ENCODE measurements around the gene PML. TPM values are rescaled to one million over a fixed set of nuclear protein-coding genes. Genes with fewer than 3 reads are reported as not detected.

The PML gene
- total RNA-seq, 1 donor from 2014 or later, result 27.8 TPM

DNA sequence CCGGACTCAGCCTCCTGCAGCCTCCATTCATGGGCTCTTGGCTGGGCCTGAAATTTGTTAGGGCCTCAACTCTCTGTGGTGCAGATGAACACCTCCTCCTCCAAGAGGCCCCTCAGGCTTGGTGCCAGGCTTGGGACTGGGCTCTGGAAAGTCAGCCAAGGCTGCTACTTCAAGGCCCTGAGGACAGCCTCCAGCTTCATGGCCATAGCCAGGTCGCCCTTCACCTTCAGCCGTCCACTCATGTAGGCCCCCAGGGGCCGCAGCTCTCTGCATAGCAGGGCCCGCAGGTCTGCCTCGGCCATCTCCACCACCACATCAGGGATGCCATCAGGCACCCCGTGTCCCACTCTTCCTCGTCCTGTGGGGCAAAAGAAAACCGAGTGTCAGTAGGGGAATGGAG is 10.7 kb upstream of the PML start:
- Mint-ChIP-seq H3K9me3 (ENCODE audit: low read depth) (no peaks in the 10 kb centered on the region), H3K27ac (no peak overlapping the region), H3K4me3 (ENCODE audit: low read depth) (no peak overlapping the region), H3K27me3 (peaks cover 3% of the 10 kb centered on the region), H3K36me3 (ENCODE audit: insufficient read depth) (no peaks in the 10 kb centered on the region), H3K4me1 (ENCODE audit: low read depth) (peaks cover 1% of the 10 kb centered on the region)
- DNase-seq (ENCODE audit: low spot score, unreplicated experiment), result no peak
- TF ChIP-seq, protein P1, sequence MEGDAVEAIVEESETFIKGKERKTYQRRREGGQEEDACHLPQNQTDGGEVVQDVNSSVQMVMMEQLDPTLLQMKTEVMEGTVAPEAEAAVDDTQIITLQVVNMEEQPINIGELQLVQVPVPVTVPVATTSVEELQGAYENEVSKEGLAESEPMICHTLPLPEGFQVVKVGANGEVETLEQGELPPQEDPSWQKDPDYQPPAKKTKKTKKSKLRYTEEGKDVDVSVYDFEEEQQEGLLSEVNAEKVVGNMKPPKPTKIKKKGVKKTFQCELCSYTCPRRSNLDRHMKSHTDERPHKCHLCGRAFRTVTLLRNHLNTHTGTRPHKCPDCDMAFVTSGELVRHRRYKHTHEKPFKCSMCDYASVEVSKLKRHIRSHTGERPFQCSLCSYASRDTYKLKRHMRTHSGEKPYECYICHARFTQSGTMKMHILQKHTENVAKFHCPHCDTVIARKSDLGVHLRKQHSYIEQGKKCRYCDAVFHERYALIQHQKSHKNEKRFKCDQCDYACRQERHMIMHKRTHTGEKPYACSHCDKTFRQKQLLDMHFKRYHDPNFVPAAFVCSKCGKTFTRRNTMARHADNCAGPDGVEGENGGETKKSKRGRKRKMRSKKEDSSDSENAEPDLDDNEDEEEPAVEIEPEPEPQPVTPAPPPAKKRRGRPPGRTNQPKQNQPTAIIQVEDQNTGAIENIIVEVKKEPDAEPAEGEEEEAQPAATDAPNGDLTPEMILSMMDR (IDR thresholded peaks at IDR 0.05; ENCODE audit: unreplicated experiment), result no peak

DNA sequence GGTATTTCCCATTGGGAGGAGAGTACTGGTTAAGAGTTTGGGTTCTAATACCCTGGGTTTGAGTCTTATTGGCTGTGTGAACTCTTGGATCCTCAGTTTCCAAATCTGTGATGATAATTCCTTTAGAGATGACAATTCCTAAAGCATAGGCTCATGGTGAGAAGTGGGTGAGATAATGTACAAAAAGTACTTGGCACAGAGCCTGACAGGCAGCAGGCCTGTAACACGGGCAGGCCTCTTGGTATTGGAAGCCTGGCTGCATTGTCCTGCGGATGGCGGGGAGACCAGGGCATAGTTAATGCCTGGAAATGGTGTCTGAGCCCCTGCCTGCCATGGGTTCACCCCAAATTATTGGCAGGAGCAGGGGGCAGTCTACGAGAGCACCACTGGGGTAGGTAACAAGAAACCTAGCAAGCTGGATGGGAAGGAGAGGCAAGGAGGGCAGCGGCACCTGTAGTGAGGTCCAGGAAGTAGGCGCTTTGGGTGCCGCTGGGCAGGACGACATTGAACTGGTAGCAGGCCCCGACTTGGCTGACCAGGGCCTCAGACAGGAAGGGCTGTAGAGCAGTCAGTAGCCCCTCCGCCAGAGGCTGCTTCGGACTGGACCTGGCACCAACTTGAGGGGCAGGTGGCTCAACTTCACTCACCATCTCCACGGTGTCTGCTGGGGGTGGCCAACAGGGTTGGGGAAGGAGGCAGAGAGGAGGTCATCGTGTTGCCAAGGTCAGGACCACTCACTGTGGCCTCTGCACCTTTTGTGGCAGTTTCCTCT is 10.1 kb upstream of the PML start:
- Mint-ChIP-seq H3K9me3 (ENCODE audit: low read depth) (no peaks in the 10 kb centered on the region), H3K27ac (no peak overlapping the region), H3K27me3 (no peaks in the 10 kb centered on the region), H3K4me3 (ENCODE audit: low read depth) (no peak overlapping the region), H3K36me3 (ENCODE audit: insufficient read depth) (no peaks in the 10 kb centered on the region), H3K4me1 (ENCODE audit: low read depth) (peaks cover 1% of the 10 kb centered on the region)
- DNase-seq (ENCODE audit: low spot score, unreplicated experiment), result no peak
- TF ChIP-seq, protein P1 (IDR thresholded peaks at IDR 0.05; ENCODE audit: unreplicated experiment), result no peak

DNA sequence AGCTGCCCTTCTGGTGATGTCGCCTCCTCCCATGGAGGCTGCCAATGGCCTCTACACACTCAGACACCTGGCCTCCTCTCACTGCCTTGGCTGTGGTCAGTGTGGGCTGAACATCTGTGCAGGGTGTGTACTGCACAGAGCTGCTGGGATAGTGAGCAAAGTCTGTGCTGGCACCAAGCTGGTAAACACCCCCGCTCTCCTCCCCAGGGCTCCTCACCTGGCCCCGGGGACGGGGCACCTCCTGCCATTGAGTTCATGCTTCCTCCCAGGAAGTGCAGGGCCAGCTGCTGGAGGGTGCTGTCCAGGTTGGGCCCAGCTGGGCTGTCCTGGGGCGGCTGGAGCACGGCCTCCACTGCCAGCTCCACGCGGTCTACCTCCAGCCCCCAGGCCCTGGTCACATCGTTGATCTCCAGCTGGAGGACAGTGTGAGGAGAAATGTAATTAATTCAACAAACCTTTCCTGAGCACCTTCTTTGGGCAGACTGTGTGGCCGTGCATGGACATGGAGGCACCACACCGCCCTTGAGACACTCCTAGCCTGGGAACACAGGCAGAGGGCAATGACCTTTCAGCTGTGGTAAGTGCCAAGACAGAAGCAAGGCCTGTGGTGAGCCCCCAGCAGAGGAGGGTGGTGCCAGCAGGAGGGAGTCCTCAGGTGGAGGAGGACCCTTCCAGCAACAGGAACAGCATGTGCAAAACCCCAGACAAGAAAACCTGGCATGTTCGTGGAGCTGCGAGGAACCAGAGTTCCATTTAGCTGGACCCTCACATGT is 9.2 kb upstream of the PML start:
- TF ChIP-seq, protein P1 (IDR thresholded peaks at IDR 0.05; ENCODE audit: unreplicated experiment), result no peak
- Mint-ChIP-seq H3K27ac (no peak overlapping the region), H3K4me3 (ENCODE audit: low read depth) (no peak overlapping the region), H3K27me3 (no peaks in the 10 kb centered on the region), H3K4me1 (ENCODE audit: low read depth) (peaks cover 1% of the 10 kb centered on the region), H3K9me3 (ENCODE audit: low read depth) (no peaks in the 10 kb centered on the region), H3K36me3 (ENCODE audit: insufficient read depth) (no peaks in the 10 kb centered on the region)
- no peak for DNase-seq (ENCODE audit: low spot score, unreplicated experiment)

DNA sequence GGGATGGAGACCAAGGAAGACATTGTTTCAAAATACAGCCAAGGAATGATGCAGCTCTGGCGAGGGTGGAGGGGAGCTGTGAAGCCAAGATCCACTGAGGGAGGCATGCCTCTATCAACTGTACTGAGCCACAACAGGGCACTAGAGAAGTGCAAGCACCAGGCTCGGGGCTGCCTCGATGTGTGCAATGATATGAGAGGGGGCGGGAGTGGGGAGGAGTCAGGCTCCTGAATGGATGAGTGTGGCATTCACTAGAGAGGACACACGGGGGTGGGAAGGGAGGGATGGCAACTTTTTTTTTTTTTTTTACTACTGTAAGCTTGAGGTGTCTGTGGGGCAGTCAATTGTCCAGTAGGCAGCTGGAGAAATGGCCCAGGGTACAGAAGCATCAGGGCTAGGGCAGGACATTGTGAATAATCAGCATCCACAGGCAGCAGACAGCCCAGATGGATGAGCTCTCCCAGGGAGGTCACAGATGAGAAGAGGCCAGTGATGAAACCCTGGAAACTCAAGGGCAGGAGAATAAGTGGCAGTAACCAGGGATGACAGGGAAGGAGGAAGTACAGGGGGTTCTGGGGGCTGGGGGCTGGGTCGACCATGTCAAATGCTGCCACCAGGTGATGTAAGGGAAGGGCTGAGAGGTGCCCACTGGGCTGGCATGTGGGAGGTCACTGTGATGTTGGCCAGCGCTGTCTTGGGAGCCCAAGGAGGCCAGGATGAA is 8.3 kb upstream of the PML start:
- H3K4me3 Mint-ChIP-seq (ENCODE audit: low read depth), result no peak overlapping the region
- H3K4me1 Mint-ChIP-seq (ENCODE audit: low read depth), result peaks cover 1% of the 10 kb centered on the region
- no peak overlapping the region for H3K27ac Mint-ChIP-seq
- no peaks in the 10 kb centered on the region for H3K9me3 Mint-ChIP-seq (ENCODE audit: low read depth)
- H3K36me3 Mint-ChIP-seq (ENCODE audit: insufficient read depth), result no peaks in the 10 kb centered on the region
- no peak for DNase-seq (ENCODE audit: low spot score, unreplicated experiment)
- H3K27me3 Mint-ChIP-seq, result no peaks in the 10 kb centered on the region
- TF ChIP-seq, protein P1 (IDR thresholded peaks at IDR 0.05; ENCODE audit: unreplicated experiment), result no peak

DNA sequence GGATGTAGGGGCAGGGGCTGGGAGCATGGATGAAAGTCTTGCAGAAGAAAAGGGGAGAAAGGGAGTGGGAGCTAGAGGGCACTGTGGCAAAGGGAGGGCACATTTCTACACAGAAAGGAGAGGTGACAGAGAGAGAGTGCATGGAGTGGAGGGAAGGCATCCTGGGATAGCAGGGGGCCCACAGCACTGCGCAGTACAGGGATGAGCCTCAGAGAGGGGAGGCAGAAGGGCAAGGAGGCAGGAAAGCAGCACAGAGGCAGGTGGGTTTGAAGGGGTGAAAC is 7.8 kb upstream of the PML start:
- Mint-ChIP-seq H3K9me3 (ENCODE audit: low read depth) (no peaks in the 10 kb centered on the region), H3K36me3 (ENCODE audit: insufficient read depth) (no peaks in the 10 kb centered on the region), H3K4me3 (ENCODE audit: low read depth) (no peak overlapping the region), H3K27ac (no peak overlapping the region), H3K27me3 (no peaks in the 10 kb centered on the region), H3K4me1 (ENCODE audit: low read depth) (peaks cover 3% of the 10 kb centered on the region)
- DNase-seq (ENCODE audit: low spot score, unreplicated experiment), result no peak
- TF ChIP-seq, protein P1 (IDR thresholded peaks at IDR 0.05; ENCODE audit: unreplicated experiment), result no peak

Data from progenitor cell of endocrine pancreas (in vitro differentiated cells).